K562 (cell line): ENCODE data around the gene ADAMTS10. TPM values are rescaled to one million over a fixed set of nuclear protein-coding genes. Genes with fewer than 3 reads are reported as not detected.

Experiments
- ARID3A ChIP-seq: IDR thresholded peaks from 2 replicates; pipeline ENCODE4 v1.6.1; 2012; ENCODE audit warnings: low read depth, low read length, improper control_type of control experiment, borderline replicate concordance
- CCNT2 ChIP-seq: IDR thresholded peaks from 2 replicates; pipeline ENCODE4 v1.6.1; 2011; ENCODE audit warnings: borderline replicate concordance, low read depth, mild to moderate bottlenecking, moderate library complexity, mixed read lengths, low read length; ENCODE audit not compliant: insufficient read length; ENCODE audit errors: extremely low read depth
- CTCFL ChIP-seq: IDR thresholded peaks from 2 replicates; pipeline ENCODE4 v1.6.1; 2011; ENCODE audit warnings: borderline replicate concordance, low read depth, mild to moderate bottlenecking, moderate library complexity, low read length; ENCODE audit not compliant: insufficient read depth, poor library complexity, severe bottlenecking
- ELF2 ChIP-seq: fragments of 250-450 bp; sonication (Bioruptor Pico); IDR thresholded peaks from 2 replicates; pipeline ENCODE4 v1.5.0; 2021; ENCODE audit warnings: mild to moderate bottlenecking
- ELF4 ChIP-seq: fragments of 450-650 bp; formaldehyde crosslinking; IDR thresholded peaks from 2 replicates; pipeline ENCODE4 v1.4.0; 2022; ENCODE audit warnings: missing genetic modification characterization
- ESRRA ChIP-seq: fragments of 450-650 bp; IDR thresholded peaks from 2 replicates; pipeline ENCODE4 v1.6.1; 2014; ENCODE audit warnings: low read depth, mild to moderate bottlenecking, moderate library complexity, borderline replicate concordance
- FIP1L1 ChIP-seq: fragments of 200-400 bp; formaldehyde crosslinking; IDR thresholded peaks from 2 replicates; pipeline ENCODE4 v1.6.1; 2018; ENCODE audit warnings: mild to moderate bottlenecking, low read depth, low read length; ENCODE audit not compliant: poor library complexity, severe bottlenecking
- GABPA ChIP-seq: fragments of 200-800 bp; sonication (Bioruptor generic); conservative IDR thresholded peaks from 2 replicates; pipeline ENCODE4 v1.6.1; 2016; ENCODE audit warnings: low read depth, missing genetic modification characterization, missing compliant biosample characterization
- KAT2B ChIP-seq: IDR thresholded peaks from one replicate; pipeline ENCODE4 v1.6.1; 2012; ENCODE audit warnings: low read depth, mild to moderate bottlenecking, control low read depth, inconsistent platforms, low read length, moderate library complexity
- MEF2D ChIP-seq: conservative IDR thresholded peaks from 2 replicates; pipeline ENCODE4 v1.6.1; 2016; ENCODE audit warnings: low read depth, missing genetic modification characterization, missing compliant biosample characterization
- NR2C1 ChIP-seq, 2 experiments: fragments of 450-650 bp; IDR thresholded peaks; 2 replicates each; pipeline ENCODE4 v1.6.1; 2017; ENCODE audit warnings: mild to moderate bottlenecking in 2 of 2, antibody characterized with exemption in 1 of 2, inconsistent platforms in 1 of 2, missing compliant biosample characterization in 1 of 2, missing genetic modification characterization in 1 of 2
- PHF21A ChIP-seq: fragments of 450-650 bp; IDR thresholded peaks from 2 replicates; pipeline ENCODE4 v1.6.1; 2017; ENCODE audit warnings: low read depth, borderline replicate concordance
- RUNX1 ChIP-seq: sonication (generic); IDR thresholded peaks from 2 replicates; pipeline ENCODE4 v1.6.1; 2016; ENCODE audit warnings: antibody characterized with exemption, low read depth
- SP1 ChIP-seq: sonication (generic); formaldehyde crosslinking; IDR thresholded peaks from 2 replicates; pipeline ENCODE4 v1.8.1; 2022; ENCODE audit warnings: mild to moderate bottlenecking, missing genetic modification reagents
- SPI1 ChIP-seq: IDR thresholded peaks from 2 replicates; pipeline ENCODE4 v1.6.1; 2011; ENCODE audit warnings: low read depth, low read length, control low read depth, borderline replicate concordance
- TCF7 ChIP-seq: sonication (generic); IDR thresholded peaks from 2 replicates; pipeline ENCODE4 v1.6.1; 2016; ENCODE audit warnings: antibody characterized with exemption, borderline replicate concordance
- TEAD1 ChIP-seq, 2 experiments: fragments of 450-650 bp in 1 of 2; sonication (generic) in 1 of 2; formaldehyde crosslinking; IDR thresholded peaks; 2 replicates each; pipeline versions ENCODE4 v1.4.0 to v1.8.0; 2020 to 2022; ENCODE audit warnings: mild to moderate bottlenecking in 2 of 2, missing genetic modification reagents in 1 of 2
- ZBTB1 ChIP-seq: sonication (generic); formaldehyde crosslinking; IDR thresholded peaks from 2 replicates; pipeline ENCODE4 v1.8.1; 2023; ENCODE audit warnings: missing genetic modification reagents, low read depth, mild to moderate bottlenecking, borderline replicate concordance
- ZBTB33 ChIP-seq: sonication (generic); formaldehyde crosslinking; IDR thresholded peaks from 2 replicates; pipeline ENCODE4 v1.8.1; 2023; ENCODE audit warnings: mild to moderate bottlenecking, missing genetic modification reagents
- ZNF77 ChIP-seq: fragments of 250-450 bp; sonication (Bioruptor Pico); IDR thresholded peaks from 2 replicates; pipeline ENCODE4 v1.5.0; 2020
- polyA plus RNA-seq, 8 experiments: library from polyadenylated mRNA; depleted of rRNA in 4 of 8; stranded (reverse) in 5 of 8; unstranded in 3 of 8; fragments of >200 nt; fragmentation: Nextera tagmentation in 2 of 8; fragmentation: Illumina TruSeq in 1 of 8; extraction: Ambion mirVana in 2 of 8; extraction: Trizol in 1 of 8; gene quantifications; 2 replicates each; pipeline versions ENCODE4 v1.2.1 to v1.2.3, GENCODE V29; 2011 to 2014; ENCODE audit warnings: inconsistent platforms in 1 of 8, missing spikeins in 1 of 8
- total RNA-seq, 7 experiments: library from RNA; depleted of rRNA in 6 of 7; stranded (reverse); fragments of >200 nt in 6 of 7; fragmentation: Illumina TruSeq in 2 of 7; extraction: Trizol in 2 of 7; gene quantifications; 2 replicates each; pipeline versions ENCODE4 v1.2.1 to v1.2.3, GENCODE V29; 2011 to 2021; ENCODE audit warnings: low replicate concordance in 1 of 7

The ADAMTS10 gene
- total and polyA plus RNA-seq, 9 of the 15 experiments (the other 6 are each of a cell fraction or from before 2014, with no cell fraction given) = 0.33 to 1.8 (median 0.57) TPM; not detected in 4

GRCh38 chr19:8580710-8581281 lies 29.7 kb downstream of the ADAMTS10 start (continued):
- 0 out of 2 replicates have a peak, but pooled peaks have one; percentile 38 for TF ChIP-seq ESRRA
- no peak for TF ChIP-seq ELF4 (CRISPR knock-in tag)
- TF ChIP-seq SPI1 = 0 out of 2 replicates have a peak, but pooled peaks have one; percentile 15
- TF ChIP-seq ZBTB1 (CRISPR knock-in tag) = no peak
- 0 out of 2 replicates have a peak, but pooled peaks have one; percentile 33 for TF ChIP-seq ARID3A
- TF ChIP-seq TEAD1 (CRISPR knock-in tag; IDR thresholded peaks at IDR 0.05) = 0 out of 4 replicates have a peak, but pooled peaks of 1 of the 2 experiments have one; percentile 48
- TF ChIP-seq NR2C1 (IDR thresholded peaks at IDR 0.05) = no peak
- no peak for TF ChIP-seq NR2C1 (tag; IDR thresholded peaks at IDR 0.05)
- no peak for TF ChIP-seq KAT2B
- TF ChIP-seq RUNX1 = no peak
- TF ChIP-seq ZBTB33 (CRISPR knock-in tag) = peak; percentile 52; the same call in 1 of the 2 replicates
- peak; percentile 61; the same call in 1 of the 2 replicates for TF ChIP-seq SP1 (CRISPR knock-in tag)
- TF ChIP-seq ELF2 (CRISPR knock-in tag) = peak; percentile 43; the same call in 1 of the 2 replicates
- TF ChIP-seq PHF21A = no peak
- TF ChIP-seq MEF2D (tag) = no peak
- no peak for TF ChIP-seq TCF7
- peak; percentile 68 for TF ChIP-seq GABPA (tag)
- peak; percentile 22 for TF ChIP-seq CCNT2
- TF ChIP-seq CTCFL = peak; percentile 71
- no peak for TF ChIP-seq ZNF77 (CRISPR knock-in tag)
- no peak for TF ChIP-seq FIP1L1
